GM10248 (cell line): Measurements from ENCODE around the gene FOSL1.

Experiments used
- CTCF ChIA-PET: fragments of 300-600 bp; sonication (Branson Sonifier 250); formaldehyde crosslinking; extraction: SDS; loops from one replicate; lab custom pipeline; 2021; ENCODE audit warnings: antibody characterized with exemption; lab: Yijun Ruan, JAX
- POLR2A ChIA-PET: fragments of 350-650 bp; sonication (Branson Sonifier 250); formaldehyde crosslinking; extraction: SDS; loops from one replicate; lab custom pipeline; 2020; ENCODE audit warnings: antibody characterized with exemption; lab: Yijun Ruan, JAX
- DNase-seq: peaks from one replicate; pipeline ENCODE4 v3.0.0; 2012; ENCODE audit errors: extremely low spot score
- CTCF ChIP-seq: IDR thresholded peaks from 2 replicates; pipeline ENCODE4 v1.5.1; 2012; ENCODE audit warnings: mild to moderate bottlenecking, low read depth; ENCODE audit errors: extremely low read depth, missing control alignments, control extremely low read depth

Gene FOSL1

GRCh38 chr11:65890324-65891218 lies 9.6 kb downstream of the FOSL1 start, which contains the start of gene CCDC85B:
Gene CCDC85B, plus strand, starts transcription at chr11:65890673. Its CDS starts 111 bp downstream, at chr11:65890784.
- POLR2A ChIA-PET = interaction anchor here (0.6 to 2.2 kb wide), 9 partner anchors 10 to 466 kb away, joined by 3 to 25 read pairs (median 4); partner anchors contain the start of genes CFL1, FOSL1, MUS81 and PCNX3
- DNase-seq = peak; percentile 95
- CTCF ChIA-PET = interaction anchor here (0.8 to 19.3 kb wide), 30 partner anchors 8 to 301 kb away, joined by 3 to 535 read pairs (median 4); partner anchors contain the start of genes AP5B1, C11orf68, CFL1 and CTSW
- TF ChIP-seq CTCF = peak; percentile 13

- TF ChIP-seq CTCF = peak; percentile 73
- ChIA-PET CTCF (interaction anchor here (0.6 to 19.3 kb wide), 45 partner anchors 4 to 394 kb away, joined by 3 to 535 read pairs (median 6); partner anchors contain the start of genes AP5B1, BANF1, C11orf68 and CCDC85B), POLR2A (interaction anchor here (0.6 to 1.7 kb wide), 16 partner anchors 11 to 1661 kb away, joined by 3 to 12 read pairs (median 5); partner anchors contain the start of genes CFL1, KAT5 and MAP3K11)
- peak; percentile 97 for DNase-seq
Observed at GRCh38 chr11:65888163-65888814, 11.9 kb downstream of the FOSL1 start, which contains the start of gene FIBP. Gene FIBP, minus strand, starts transcription at chr11:65888471. Its CDS starts 53 bp downstream, at chr11:65888418.

GRCh38 chr11:65887723-65888162 lies 12.4 kb downstream of the FOSL1 start:
- ChIA-PET POLR2A (interaction anchor here (0.6 to 1.7 kb wide), 15 partner anchors 14 to 1661 kb away, joined by 3 to 12 read pairs (median 5); partner anchors contain the start of genes CFL1, KAT5 and MAP3K11), CTCF (interaction anchor here (0.7 to 19.3 kb wide), 43 partner anchors 4 to 395 kb away, joined by 3 to 535 read pairs (median 6); partner anchors contain the start of genes AP5B1, BANF1, C11orf68 and CCDC85B)
- DNase-seq = no peak
- no peak for TF ChIP-seq CTCF

GRCh38 chr11:65886826-65887722 lies 13.1 kb downstream of the FOSL1 start:
- ChIA-PET POLR2A (interaction anchor here (1.7 kb wide), 1 partner anchor 35 kb away, joined by 12 read pairs; no protein-coding TSS in a partner anchor), CTCF (interaction anchor here (0.8 to 19.3 kb wide), 18 partner anchors 5 to 158 kb away, joined by 3 to 535 read pairs (median 13); partner anchors contain the start of genes CCDC85B, CFL1, CTSW and EFEMP2)
- TF ChIP-seq CTCF = no peak
- no peak for DNase-seq

GRCh38 chr11:65885808-65886536 lies 14.2 kb downstream of the FOSL1 start:
- CTCF ChIA-PET = interaction anchor here (0.5 to 19.3 kb wide), 28 partner anchors 4 to 591 kb away, joined by 3 to 535 read pairs (median 13); partner anchors contain the start of genes CCDC85B, CFL1, CTSW and EFEMP2
- TF ChIP-seq CTCF = no peak
- POLR2A ChIA-PET = no interaction called here

More at GRCh38 chr11:65885808-65886536, 14.2 kb downstream of the FOSL1 start:
- no peak for DNase-seq
